ENCODE data around the gene CHRNA10. TPM values are rescaled to one million over a fixed set of nuclear protein-coding genes. Genes with fewer than 3 reads are reported as not detected.
A peak's percentile ranks its signal among the peaks of the same experiment; 100 is the strongest.

Gene CHRNA10
- total RNA-seq (2014; rRNA removed; shearing (Covaris generic)): 0.82 and 2.6 TPM in 2 replicates
- total RNA-seq (2022): 1.8 and 3.3 TPM in 2 replicates
- percentile 49 among the genes with signal in this experiment for Bru-seq, nascent RNA
- BruChase-seq, experiment 1, labeled RNA remaining after a 6-hour chase: percentile 55 among the genes with signal in this experiment
- percentile 58 among the genes with signal in this experiment for BruChase-seq, experiment 2, labeled RNA remaining after a 2-hour chase
- long read RNA-seq, partial matches to known transcripts: 0 of 3 reads
- long read RNA-seq, other reads (novel, unspliced or antisense): 3 of 3 reads

GRCh38 chr11:3671334-3672254, at the start of gene CHRNA10:
Gene CHRNA10, minus strand, starts transcription at chr11:3671384. Its CDS starts 72 bp downstream, at chr11:3671312.
- H4K20me1 ChIP-seq (ENCODE audit: insufficient read depth, low read length): no peaks in the 10 kb centered on the region
- TF ChIP-seq CTCF (conservative IDR thresholded peaks at IDR 0.05; ENCODE audit: low read length) (no peak), EZH2phosphoT487 (IDR thresholded peaks at IDR 0.05; ENCODE audit: borderline replicate concordance, low read depth, low read length) (no peak)
- ChIA-PET CTCF (ENCODE audit: unreplicated experiment) (no interaction called here), POLR2A (no interaction called here)
- H3K4me2 ChIP-seq (ENCODE audit: low read length): no peak within 1 kb of the TSS
- H2AFZ ChIP-seq (ENCODE audit: low read length): no peak within 1 kb of the TSS
- no peak within 1 kb of the TSS for H3K27ac ChIP-seq (ENCODE audit: low read depth, low read length, poor library complexity, severe bottlenecking)
- H3K9me3 ChIP-seq (ENCODE audit: low read length): no peaks in the 10 kb centered on the region
- no peak within 1 kb of the TSS for H3K4me3 ChIP-seq (ENCODE audit: low read depth, low read length, poor library complexity, severe bottlenecking)
- H3K79me2 ChIP-seq (ENCODE audit: insufficient read depth, low read depth, low read length): no peaks in the 10 kb centered on the region
- DNase-seq (ENCODE audit: low spot score): no peak
- intact Hi-C loops (cut with micrococcal nuclease; ENCODE audit: unreplicated experiment): no loop called here
- no TSS peak for BruUV-seq (replicated peaks)
- peaks cover 69% of the 10 kb centered on the region for H3K36me3 ChIP-seq (ENCODE audit: insufficient read depth, low read length)
- H3K9me2 ChIP-seq (ENCODE audit: insufficient read depth, low read length): no peaks in the 10 kb centered on the region
- H3K4me1 ChIP-seq (ENCODE audit: insufficient read depth, low read length, poor library complexity, severe bottlenecking): no peaks in the 10 kb centered on the region

- BruUV-seq (replicated peaks): no TSS peak
- no peak for DNase-seq (ENCODE audit: low spot score)
- no peaks in the 10 kb centered on the region for H3K79me2 ChIP-seq (ENCODE audit: insufficient read depth, low read depth, low read length)
- H3K36me3 ChIP-seq (ENCODE audit: insufficient read depth, low read length): peaks cover 96% of the 10 kb centered on the region
- no peaks in the 10 kb centered on the region for H3K9me3 ChIP-seq (ENCODE audit: low read length)
- POLR2A ChIA-PET: interaction anchor here (0.5 to 1.7 kb wide), 2 partner anchors 9 to 24 kb away, joined by 3 to 6 read pairs; no protein-coding TSS in a partner anchor
- H3K4me2 ChIP-seq (ENCODE audit: low read length): no peak overlapping the region
- H3K27ac ChIP-seq (ENCODE audit: low read depth, low read length, poor library complexity, severe bottlenecking): no peak overlapping the region
- H2AFZ ChIP-seq (ENCODE audit: low read length): no peak overlapping the region
- no peaks in the 10 kb centered on the region for H3K4me1 ChIP-seq (ENCODE audit: insufficient read depth, low read length, poor library complexity, severe bottlenecking)
- no peaks in the 10 kb centered on the region for H3K9me2 ChIP-seq (ENCODE audit: insufficient read depth, low read length)
- no peaks in the 10 kb centered on the region for H4K20me1 ChIP-seq (ENCODE audit: insufficient read depth, low read length)
- CTCF ChIA-PET (ENCODE audit: unreplicated experiment): no interaction called here
- intact Hi-C loops (cut with micrococcal nuclease; ENCODE audit: unreplicated experiment): loop anchor here (5.0 kb wide), 1 partner anchor 40 kb away; no protein-coding TSS in a partner anchor
- no peak for TF ChIP-seq CTCF (conservative IDR thresholded peaks at IDR 0.05; ENCODE audit: low read length)
- H3K4me3 ChIP-seq (ENCODE audit: low read depth, low read length, poor library complexity, severe bottlenecking): no peak overlapping the region
These were observed 41.1 kb upstream of the CHRNA10 start for GRCh38 chr11:3712274-3712673.

All from OCI-LY7 (cell line).